GM12878 (cell line): ENCODE results near the gene RNF183. TPM values are rescaled to one million over a fixed set of nuclear protein-coding genes. Genes with fewer than 3 reads are reported as not detected.

ENCODE experiments used
- ATAC-seq: fragments of 200-7000 bp; cut with Tn5 transposase; 3 replicates; pipeline ENCODE4 v1.9.1; 2020; ENCODE audit warnings: mild to moderate bottlenecking, moderate library complexity
- BruUV-seq: library from RNA; stranded (reverse); fragments of 400-500 nt; replicated peaks from 2 replicates; lab custom pipeline; 2021; lab: Mats Ljungman, UMichigan
- CTCF ChIA-PET: fragments of 300-600 bp; sonication (Branson Sonifier 250); formaldehyde crosslinking; extraction: SDS; loops from one replicate; lab custom pipeline; 2021; ENCODE audit warnings: inconsistent platforms; lab: Yijun Ruan, JAX
- POLR2A ChIA-PET: fragments of 350-600 bp; formaldehyde crosslinking; extraction: SDS; loops from one replicate; lab custom pipeline; 2021; ENCODE audit warnings: inconsistent platforms; lab: Charles Lee
- RAD21 ChIA-PET: fragments of 300-600 bp; sonication (Branson Sonifier 250); formaldehyde crosslinking; loops from one replicate; lab custom pipeline; 2023; ENCODE audit warnings: antibody characterized with exemption; ENCODE audit not compliant: unreplicated experiment; lab: Charles Lee
- SMC1A ChIA-PET: fragments of 300-600 bp; sonication (Branson Sonifier 250); formaldehyde crosslinking; loops from one replicate; lab custom pipeline; 2023; ENCODE audit not compliant: unreplicated experiment, uncharacterized antibody; lab: Charles Lee
- DNase-seq: peaks from one replicate; pipeline ENCODE4 v3.0.0-alpha.2; 2011; ENCODE audit warnings: low read depth, low spot score
- FAIRE-seq: peaks from 3 replicates; lab custom pipeline; 2011; peaks lifted over from hg19 to GRCh38; lab: Jason Lieb, UNC
- H2AFZ ChIP-seq: 2 replicates; pipeline ENCODE4 v1.6.0; 2011; ENCODE audit warnings: low read depth, low read length, control low read depth; ENCODE audit not compliant: control insufficient read depth
- H3K27ac ChIP-seq: 2 replicates; pipeline ENCODE4 v1.5.1; 2011; ENCODE audit warnings: control low read depth; ENCODE audit not compliant: control insufficient read depth, insufficient read depth
- H3K27me3 ChIP-seq, 2 experiments: replicated peaks in 1 of 2; 2 replicates each; pipeline versions ENCODE4 v1.6.0 to v1.6.1; 2011; ENCODE audit warnings: low read length in 1 of 2; ENCODE audit not compliant: control insufficient read depth in 2 of 2, insufficient read depth in 2 of 2
- H3K36me3 ChIP-seq, 2 experiments: 2 replicates each; pipeline ENCODE4 v1.5.1; 2011; ENCODE audit warnings: low read length in 1 of 2; ENCODE audit not compliant: control insufficient read depth in 2 of 2, insufficient read depth in 2 of 2
- H3K4me1 ChIP-seq: 2 replicates; pipeline ENCODE4 v1.6.1; 2011; ENCODE audit warnings: mild to moderate bottlenecking, low read length, moderate library complexity, mixed read lengths; ENCODE audit not compliant: control insufficient read depth, insufficient read depth
- H3K4me2 ChIP-seq: 2 replicates; pipeline ENCODE4 v1.6.0; 2011; ENCODE audit warnings: control low read depth; ENCODE audit not compliant: control insufficient read depth, insufficient read depth
- H3K4me3 ChIP-seq: fragments of 200-600 bp; sonication (generic); 2 replicates; pipeline ENCODE4 v1.5.1; 2016
- H3K79me2 ChIP-seq: 2 replicates; pipeline ENCODE4 v1.6.0; 2011; ENCODE audit warnings: low read length; ENCODE audit not compliant: control insufficient read depth, insufficient read depth
- H3K9ac ChIP-seq: 2 replicates; pipeline ENCODE4 v1.8.0; 2011; ENCODE audit warnings: low read length, control low read depth, mixed read lengths; ENCODE audit not compliant: control insufficient read depth, insufficient read depth
- H3K9me3 ChIP-seq: replicated peaks from 3 replicates; pipeline ENCODE4 v1.5.1; 2011; ENCODE audit warnings: mild to moderate bottlenecking, low read length; ENCODE audit not compliant: control insufficient read depth, insufficient read depth
- H4K20me1 ChIP-seq: 2 replicates; pipeline ENCODE4 v1.6.0; 2011; ENCODE audit not compliant: control insufficient read depth, insufficient read depth
- CBX5 ChIP-seq: sonication (generic); IDR thresholded peaks from 2 replicates; pipeline ENCODE4 v1.6.1; 2016; ENCODE audit warnings: low read depth, moderate library complexity, mild to moderate bottlenecking, inconsistent platforms
- DPF2 ChIP-seq: fragments of 450-650 bp; IDR thresholded peaks from 2 replicates; pipeline ENCODE4 v1.6.1; 2017; ENCODE audit warnings: mild to moderate bottlenecking
- HCFC1 ChIP-seq: fragments of 150-350 bp; IDR thresholded peaks from 2 replicates; pipeline ENCODE4 v1.6.1; 2014; ENCODE audit warnings: low read length
- HDGF ChIP-seq: fragments of 450-650 bp; IDR thresholded peaks from 2 replicates; pipeline ENCODE4 v1.6.1; 2016; ENCODE audit warnings: antibody characterized with exemption
- NFIC ChIP-seq: IDR thresholded peaks from 2 replicates; pipeline ENCODE4 v1.6.1; 2012; ENCODE audit warnings: low read depth, mild to moderate bottlenecking, inconsistent platforms, low read length, moderate library complexity
- POLR2A ChIP-seq: IDR thresholded peaks from 2 replicates; pipeline ENCODE4 v1.6.1; 2011; ENCODE audit warnings: low read depth, mild to moderate bottlenecking, low read length
- ZNF274 ChIP-seq: IDR thresholded peaks from one replicate; pipeline ENCODE4 v1.8.0; 2011; ENCODE audit not compliant: insufficient read length, insufficient read depth
- ZNF384 ChIP-seq: IDR thresholded peaks from 2 replicates; pipeline ENCODE4 v1.6.1; 2012; ENCODE audit warnings: low read depth, mild to moderate bottlenecking, low read length, improper control_type of control experiment, borderline replicate concordance
- WGBS: methylation state at CpG from one replicate; pipeline ENCODE4 v1.1.6; 2016; ENCODE audit warnings: low lambda C conversion rate; ENCODE audit not compliant: insufficient replicate concordance, insufficient coverage; ENCODE audit errors: missing lambda C conversion rate; 5-methylcytosine and 5-hydroxymethylcytosine counted together
- in situ Hi-C: fragments of 300-500 bp; cut with MboI; formaldehyde crosslinking; loops from 9 replicates; pipeline ENCODE4 v1.14.3; 2018; ENCODE audit warnings: mixed read lengths
- intact Hi-C: fragments of 100-400 bp; cut with micrococcal nuclease; formaldehyde crosslinking; loops from one replicate; pipeline ENCODE4 v1.14.2; 2022; ENCODE audit not compliant: unreplicated experiment
- polyA plus RNA-seq, 11 experiments: library from polyadenylated mRNA; depleted of rRNA in 4 of 11; unstranded in 6 of 11; stranded (reverse) in 5 of 11; fragments of >200 nt; fragmentation: Nextera tagmentation in 4 of 11; fragmentation: Illumina TruSeq in 1 of 11; extraction: Ambion mirVana in 4 of 11; extraction: Trizol in 1 of 11; gene quantifications; 1 replicate in 1 of 11; 2 replicates in 10 of 11; pipeline versions ENCODE4 v1.2.1 to v1.2.3, GENCODE V29; 2011 to 2016; ENCODE audit warnings: inconsistent platforms in 2 of 11, missing spikeins in 2 of 11, low read depth in 1 of 11
- total RNA-seq, 4 experiments: library from RNA; depleted of rRNA in 3 of 4; stranded (reverse); fragments of >200 nt in 3 of 4; fragmentation: Illumina TruSeq in 1 of 4; extraction: Trizol in 1 of 4; gene quantifications; 2 replicates each; pipeline versions ENCODE4 v1.2.1 to v1.2.3, GENCODE V29; 2013 to 2021
- TF ChIP-seq, protein P1 (sequence below): fragments of 450-650 bp; IDR thresholded peaks from 2 replicates; pipeline ENCODE4 v1.6.1; 2017; ENCODE audit warnings: mild to moderate bottlenecking, low read depth, inconsistent platforms; ENCODE audit not compliant: poor library complexity, severe bottlenecking

RNF183 gene
- total and polyA plus RNA-seq, 10 of the 15 experiments (the other 5 are each of a cell fraction or from before 2014, with no cell fraction given): 0.03 to 0.26 (median 0.07) TPM; not detected in 6

DNA sequence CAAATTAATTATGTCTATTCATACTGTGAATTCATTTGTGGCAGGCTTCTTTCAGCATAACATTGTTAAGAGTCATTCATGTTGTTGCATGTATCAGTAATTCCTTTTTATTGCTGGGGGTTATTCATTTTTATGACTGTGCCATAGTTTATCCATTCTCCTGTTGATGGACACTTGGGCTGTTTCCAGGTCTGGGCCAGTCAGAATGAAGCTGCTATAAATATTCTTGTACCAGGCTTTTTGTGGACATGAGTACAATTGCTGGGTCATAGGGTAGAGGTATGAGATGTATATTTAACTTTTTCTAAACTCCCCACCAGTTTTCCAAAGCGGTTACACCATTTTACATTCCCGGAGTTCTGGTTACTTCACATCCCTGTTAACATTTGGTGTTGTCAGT lies 14.1 kb downstream of the RNF183 start:
- ChIA-PET SMC1A (no interaction called here), CTCF (no interaction called here), RAD21 (interaction anchor here (1.3 kb wide), 1 partner anchor 369 kb away, joined by 3 read pairs; no protein-coding TSS in a partner anchor), POLR2A (no interaction called here)
- Histone ChIP-seq H4K20me1 (no peaks in the 10 kb centered on the region), H3K27me3 (no peaks in the 10 kb centered on the region), H3K4me1 (no peaks in the 10 kb centered on the region), H3K9me3 (no peaks in the 10 kb centered on the region), H2AFZ (no peak overlapping the region), H3K4me3 (no peak overlapping the region), H3K27ac (no peak overlapping the region), H3K36me3 (peaks cover 18 to 32% of the 10 kb centered on the region in 2 experiments), H3K4me2 (no peak overlapping the region), H3K79me2 (no peaks in the 10 kb centered on the region), H3K9ac (no peak overlapping the region)
- no TSS peak for BruUV-seq
- FAIRE-seq (no peak), ATAC-seq (no peak), DNase-seq (no peak)
- TF ChIP-seq HCFC1 (no peak), CBX5 (no peak), ZNF384 (no peak), ZNF274 (no peak), HDGF (no peak), NFIC (no peak), POLR2A (no peak), DPF2 (no peak)
- TF ChIP-seq, protein P1, sequence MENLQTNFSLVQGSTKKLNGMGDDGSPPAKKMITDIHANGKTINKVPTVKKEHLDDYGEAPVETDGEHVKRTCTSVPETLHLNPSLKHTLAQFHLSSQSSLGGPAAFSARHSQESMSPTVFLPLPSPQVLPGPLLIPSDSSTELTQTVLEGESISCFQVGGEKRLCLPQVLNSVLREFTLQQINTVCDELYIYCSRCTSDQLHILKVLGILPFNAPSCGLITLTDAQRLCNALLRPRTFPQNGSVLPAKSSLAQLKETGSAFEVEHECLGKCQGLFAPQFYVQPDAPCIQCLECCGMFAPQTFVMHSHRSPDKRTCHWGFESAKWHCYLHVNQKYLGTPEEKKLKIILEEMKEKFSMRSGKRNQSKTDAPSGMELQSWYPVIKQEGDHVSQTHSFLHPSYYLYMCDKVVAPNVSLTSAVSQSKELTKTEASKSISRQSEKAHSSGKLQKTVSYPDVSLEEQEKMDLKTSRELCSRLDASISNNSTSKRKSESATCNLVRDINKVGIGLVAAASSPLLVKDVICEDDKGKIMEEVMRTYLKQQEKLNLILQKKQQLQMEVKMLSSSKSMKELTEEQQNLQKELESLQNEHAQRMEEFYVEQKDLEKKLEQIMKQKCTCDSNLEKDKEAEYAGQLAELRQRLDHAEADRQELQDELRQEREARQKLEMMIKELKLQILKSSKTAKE: no peak
- in situ Hi-C loops (no loop called here), intact Hi-C loops (no loop called here)
- 93% methylated on average over 2 of the region's 2 CpGs for WGBS
